ENCODE results near the gene LLGL1.

- no peak for TF ChIP-seq FOXK2 (IDR thresholded peaks at IDR 0.05)
- TF ChIP-seq TARDBP (IDR thresholded peaks at IDR 0.05) = no peak
- TF ChIP-seq ELF4 (IDR thresholded peaks at IDR 0.05) = no peak; the same call in 1 of the 2 replicates
- no peak for TF ChIP-seq FOXM1 (IDR thresholded peaks at IDR 0.05; ENCODE audit: borderline replicate concordance)
- TF ChIP-seq SUZ12 (IDR thresholded peaks at IDR 0.05) = no peak
- TF ChIP-seq SP1 (IDR thresholded peaks at IDR 0.05) = no peak
- peak; percentile 95 for TF ChIP-seq CTBP1 (IDR thresholded peaks at IDR 0.05; ENCODE audit: borderline replicate concordance)
Measured at GRCh38 chr17:18183334-18184142, 41.9 kb upstream of the LLGL1 start, which contains the start of gene ALKBH5.
